K562 (cell line): ENCODE measurements around the gene ZNF43. TPM values are rescaled to one million over a fixed set of nuclear protein-coding genes. Genes with fewer than 3 reads are reported as not detected.

ENCODE experiments used
- CAMTA2 ChIP-seq: fragments of 250-450 bp; sonication (Bioruptor Pico); conservative IDR thresholded peaks from 2 replicates; pipeline ENCODE4 v1.5.1; 2022
- CXXC5 ChIP-seq: fragments of 250-450 bp; sonication (Bioruptor Pico); IDR thresholded peaks from 2 replicates; pipeline ENCODE4 v1.8.0; 2022; ENCODE audit warnings: inconsistent platforms, mild to moderate bottlenecking, moderate library complexity
- DPF2 ChIP-seq: fragments of 450-650 bp; IDR thresholded peaks from 2 replicates; pipeline ENCODE4 v1.6.1; 2016
- E2F4 ChIP-seq: sonication (generic); formaldehyde crosslinking; IDR thresholded peaks from 2 replicates; pipeline ENCODE4 v1.8.0; 2022; ENCODE audit warnings: mild to moderate bottlenecking, low read depth, missing genetic modification reagents
- EGR1 ChIP-seq: fragments of 450-650 bp; conservative IDR thresholded peaks from 2 replicates; pipeline ENCODE4 v1.6.1; 2017; ENCODE audit warnings: mild to moderate bottlenecking
- GABPA ChIP-seq: fragments of 200-800 bp; sonication (Bioruptor generic); conservative IDR thresholded peaks from 2 replicates; pipeline ENCODE4 v1.6.1; 2016; ENCODE audit warnings: low read depth, missing genetic modification characterization, missing compliant biosample characterization
- MAFF ChIP-seq: IDR thresholded peaks from 2 replicates; pipeline ENCODE4 v1.6.1; 2012; ENCODE audit warnings: low read length, improper control_type of control experiment
- SAFB2 ChIP-seq: fragments of 200-400 bp; formaldehyde crosslinking; IDR thresholded peaks from 2 replicates; pipeline ENCODE4 v1.6.1; 2018; ENCODE audit warnings: borderline replicate concordance, low read length, low read depth, moderate library complexity; ENCODE audit not compliant: severe bottlenecking
- SPI1 ChIP-seq: IDR thresholded peaks from 2 replicates; pipeline ENCODE4 v1.6.1; 2011; ENCODE audit warnings: low read depth, low read length, control low read depth, borderline replicate concordance
- ZC3H11A ChIP-seq: IDR thresholded peaks from 2 replicates; pipeline ENCODE4 v1.6.1; 2012; ENCODE audit warnings: low read depth, low read length, improper control_type of control experiment
- ZFP30 ChIP-seq: fragments of 250-450 bp; sonication (Bioruptor Pico); IDR thresholded peaks from 2 replicates; pipeline ENCODE4 v1.8.0; 2022; ENCODE audit warnings: moderate library complexity, mild to moderate bottlenecking, inconsistent platforms, borderline replicate concordance
- ZNF24 ChIP-seq: fragments of 450-650 bp; IDR thresholded peaks from 2 replicates; pipeline ENCODE4 v1.6.1; 2016
- ZNF280A ChIP-seq: fragments of 450-650 bp; IDR thresholded peaks from 2 replicates; pipeline ENCODE4 v1.6.1; 2018; ENCODE audit warnings: mild to moderate bottlenecking, low read depth; ENCODE audit not compliant: partially characterized antibody
- ZNF311 ChIP-seq: fragments of 250-450 bp; sonication (Bioruptor Pico); IDR thresholded peaks from 2 replicates; pipeline ENCODE4 v1.4.0; 2020; ENCODE audit warnings: mild to moderate bottlenecking, moderate library complexity
- ZNF586 ChIP-seq: fragments of 450-650 bp; formaldehyde crosslinking; conservative IDR thresholded peaks from 2 replicates; pipeline ENCODE4 v1.4.0; 2020; ENCODE audit warnings: mild to moderate bottlenecking, moderate library complexity
- polyA plus RNA-seq, 8 experiments: library from polyadenylated mRNA; depleted of rRNA in 4 of 8; stranded (reverse) in 5 of 8; unstranded in 3 of 8; fragments of >200 nt; fragmentation: Nextera tagmentation in 2 of 8; fragmentation: Illumina TruSeq in 1 of 8; extraction: Ambion mirVana in 2 of 8; extraction: Trizol in 1 of 8; gene quantifications; 2 replicates each; pipeline versions ENCODE4 v1.2.1 to v1.2.3, GENCODE V29; 2011 to 2014; ENCODE audit warnings: inconsistent platforms in 1 of 8, missing spikeins in 1 of 8
- total RNA-seq, 7 experiments: library from RNA; depleted of rRNA in 6 of 7; stranded (reverse); fragments of >200 nt in 6 of 7; fragmentation: Illumina TruSeq in 2 of 7; extraction: Trizol in 2 of 7; gene quantifications; 2 replicates each; pipeline versions ENCODE4 v1.2.1 to v1.2.3, GENCODE V29; 2011 to 2021; ENCODE audit warnings: low replicate concordance in 1 of 7
- TF ChIP-seq, protein P1 (sequence below), 2 experiments: fragments of 450-650 bp in 1 of 2; sonication (generic) in 1 of 2; formaldehyde crosslinking in 1 of 2; IDR thresholded peaks; 2 replicates each; pipeline versions ENCODE4 v1.7.1 to v1.9.0; 2016 to 2022; ENCODE audit warnings: inconsistent platforms in 1 of 2, mild to moderate bottlenecking in 1 of 2, missing genetic modification reagents in 1 of 2

The ZNF43 gene
- total and polyA plus RNA-seq, 9 of the 15 experiments (the other 6 are each of a cell fraction or from before 2014, with no cell fraction given) = 3.6 to 18.6 (median 9.2) TPM

GRCh38 chr19:21767065-21767800, 68.7 kb downstream of the ZNF43 start, which contains the start of gene ZNF100 (continued):
- TF ChIP-seq, protein P1, sequence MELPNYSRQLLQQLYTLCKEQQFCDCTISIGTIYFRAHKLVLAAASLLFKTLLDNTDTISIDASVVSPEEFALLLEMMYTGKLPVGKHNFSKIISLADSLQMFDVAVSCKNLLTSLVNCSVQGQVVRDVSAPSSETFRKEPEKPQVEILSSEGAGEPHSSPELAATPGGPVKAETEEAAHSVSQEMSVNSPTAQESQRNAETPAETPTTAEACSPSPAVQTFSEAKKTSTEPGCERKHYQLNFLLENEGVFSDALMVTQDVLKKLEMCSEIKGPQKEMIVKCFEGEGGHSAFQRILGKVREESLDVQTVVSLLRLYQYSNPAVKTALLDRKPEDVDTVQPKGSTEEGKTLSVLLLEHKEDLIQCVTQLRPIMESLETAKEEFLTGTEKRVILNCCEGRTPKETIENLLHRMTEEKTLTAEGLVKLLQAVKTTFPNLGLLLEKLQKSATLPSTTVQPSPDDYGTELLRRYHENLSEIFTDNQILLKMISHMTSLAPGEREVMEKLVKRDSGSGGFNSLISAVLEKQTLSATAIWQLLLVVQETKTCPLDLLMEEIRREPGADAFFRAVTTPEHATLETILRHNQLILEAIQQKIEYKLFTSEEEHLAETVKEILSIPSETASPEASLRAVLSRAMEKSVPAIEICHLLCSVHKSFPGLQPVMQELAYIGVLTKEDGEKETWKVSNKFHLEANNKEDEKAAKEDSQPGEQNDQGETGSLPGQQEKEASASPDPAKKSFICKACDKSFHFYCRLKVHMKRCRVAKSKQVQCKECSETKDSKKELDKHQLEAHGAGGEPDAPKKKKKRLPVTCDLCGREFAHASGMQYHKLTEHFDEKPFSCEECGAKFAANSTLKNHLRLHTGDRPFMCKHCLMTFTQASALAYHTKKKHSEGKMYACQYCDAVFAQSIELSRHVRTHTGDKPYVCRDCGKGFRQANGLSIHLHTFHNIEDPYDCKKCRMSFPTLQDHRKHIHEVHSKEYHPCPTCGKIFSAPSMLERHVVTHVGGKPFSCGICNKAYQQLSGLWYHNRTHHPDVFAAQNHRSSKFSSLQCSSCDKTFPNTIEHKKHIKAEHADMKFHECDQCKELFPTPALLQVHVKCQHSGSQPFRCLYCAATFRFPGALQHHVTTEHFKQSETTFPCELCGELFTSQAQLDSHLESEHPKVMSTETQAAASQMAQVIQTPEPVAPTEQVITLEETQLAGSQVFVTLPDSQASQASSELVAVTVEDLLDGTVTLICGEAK (IDR thresholded peaks at IDR 0.05) = no peak
- TF ChIP-seq, protein P1 (CRISPR knock-in tag; IDR thresholded peaks at IDR 0.05) = no peak
- TF ChIP-seq ZNF24 (no peak), ZC3H11A (no peak), SPI1 (peak; percentile 82), EGR1 (no peak), CXXC5 (peak; percentile 54; the same call in 1 of the 2 replicates), ZNF586 (CRISPR knock-in tag) (no peak), E2F4 (CRISPR knock-in tag) (no peak), ZNF311 (no peak), CAMTA2 (no peak), MAFF (no peak), ZFP30 (no peak), DPF2 (no peak), SAFB2 (no peak), ZNF280A (no peak), GABPA (tag) (peak; percentile 50)
